A549 (cell line): Measurements from ENCODE around the gene GNA12.

Source experiments
- EP300 ChIP-seq, 2 experiments: fragments of >200 bp; sonication (Bioruptor Twin); formaldehyde crosslinking; IDR thresholded peaks; 2 replicates in 1 of 2; 3 replicates in 1 of 2; pipeline ENCODE4 v1.6.1; 2016 to 2017
- RAD21 ChIP-seq, 2 experiments: fragments of >200 bp in 1 of 2; sonication (Bioruptor Twin) in 1 of 2; formaldehyde crosslinking in 1 of 2; IDR thresholded peaks in 1 of 2; conservative IDR thresholded peaks in 1 of 2; 2 replicates in 1 of 2; 3 replicates in 1 of 2; pipeline ENCODE4 v1.6.1; 2012 to 2018; ENCODE audit warnings: inconsistent platforms in 1 of 2
- RARB ChIP-seq: fragments of 250-450 bp; sonication (Bioruptor Pico); IDR thresholded peaks from 2 replicates; pipeline ENCODE4 v1.8.0; 2021; ENCODE audit warnings: mild to moderate bottlenecking, moderate library complexity

DNA sequence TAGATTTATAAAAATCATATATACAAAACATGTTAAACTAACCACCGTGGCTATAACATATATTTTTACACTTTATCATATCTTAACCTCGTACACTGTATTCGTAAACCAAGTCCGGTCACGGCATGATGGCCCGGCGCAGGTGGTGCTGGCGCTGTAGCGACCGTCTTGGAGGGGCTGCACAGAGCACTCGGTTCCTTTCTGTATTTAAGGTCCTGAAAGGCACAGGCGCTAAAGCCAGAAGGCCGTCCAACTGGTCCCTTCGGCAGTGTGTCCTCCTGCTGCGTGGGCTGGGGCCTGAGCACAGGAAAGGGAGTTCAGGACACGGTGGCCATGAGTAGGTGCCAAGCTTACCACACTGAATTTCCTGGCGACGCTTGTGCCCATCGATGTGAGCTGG is 122.3 kb downstream of the GNA12 start:
- TF ChIP-seq EP300 (IDR thresholded peaks at IDR 0.05) (no peak), RAD21 (conservative IDR thresholded peaks at IDR 0.05 in 1 of 2, IDR thresholded peaks at IDR 0.05 in 1 of 2) (no peak), RARB (no peak)
